ENCODE measurements around the gene INPP4B. TPM values are rescaled to one million over a fixed set of nuclear protein-coding genes. Genes with fewer than 3 reads are reported as not detected.

The INPP4B gene
- total RNA-seq, 1 experiment from 2014 or later, result 53.7 TPM

DNA sequence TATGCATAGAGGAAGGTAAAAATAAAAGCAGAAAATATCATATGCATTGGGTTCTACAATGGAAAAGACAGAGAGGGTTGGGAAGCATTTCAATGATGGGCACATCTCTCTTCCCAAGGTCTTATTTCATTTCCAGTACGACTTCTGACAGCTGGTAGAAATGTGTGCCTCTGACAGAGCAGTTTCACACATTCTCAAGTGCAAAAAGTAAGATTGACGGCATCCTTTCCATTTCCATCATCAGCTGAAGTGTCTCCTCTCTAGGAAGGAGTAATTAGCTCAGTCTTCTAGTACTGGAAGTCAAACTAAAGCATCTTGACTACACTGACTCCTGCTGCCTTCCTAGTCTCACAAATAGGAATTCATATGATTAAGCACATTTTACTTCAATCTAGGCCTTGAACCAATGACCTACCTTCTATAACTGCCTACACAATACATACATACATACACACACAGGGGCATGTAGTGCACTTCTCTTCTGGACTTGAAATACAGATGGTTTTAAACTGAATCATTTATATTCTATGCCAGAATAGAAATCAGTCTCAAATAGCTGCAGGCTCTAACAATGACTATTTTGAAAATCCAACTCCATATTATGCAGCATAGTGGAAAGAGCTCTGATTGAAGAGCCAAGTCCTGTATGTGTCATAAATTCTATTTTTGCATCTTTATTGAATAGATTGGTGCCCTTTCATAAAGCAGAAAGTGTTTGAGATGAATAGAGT lies 473.4 kb downstream of the INPP4B start:
- no TSS peak for BruUV-seq (replicated peaks)
- intact Hi-C loops (cut with micrococcal nuclease; ENCODE audit: unreplicated experiment), result no loop called here
- no peak overlapping the region for H3K27ac ChIP-seq

DNA sequence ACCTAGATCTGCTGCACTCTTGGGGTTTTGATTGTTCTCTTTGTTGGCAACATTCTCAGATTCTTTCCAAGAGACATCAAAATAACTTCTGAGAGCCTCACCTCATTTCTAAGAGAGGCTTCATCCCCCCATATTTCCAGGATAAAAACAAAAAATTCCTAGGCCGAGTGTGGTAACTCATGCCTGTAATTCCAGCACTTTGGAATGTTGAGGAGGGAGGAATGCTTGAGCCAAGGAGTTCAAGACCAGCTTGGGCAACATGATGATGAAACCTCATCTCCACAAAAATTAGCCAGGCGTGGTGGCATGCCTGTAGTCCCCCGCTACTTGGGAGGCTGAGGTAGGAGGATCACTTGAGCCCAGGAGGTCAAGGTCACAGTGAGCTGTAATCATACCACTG lies 477.0 kb downstream of the INPP4B start:
- Histone ChIP-seq H3K36me3 (ENCODE audit: low read depth) (0 out of 2 replicates have a peak, but pooled peaks cover 5% of the 10 kb centered on the region), H3K4me2 (no peak overlapping the region), H3K27me3 (ENCODE audit: insufficient read depth, low read depth) (no peaks in the 10 kb centered on the region), H3K79me2 (ENCODE audit: low read depth) (peaks cover 34% of the 10 kb centered on the region), H3K27ac (no peak overlapping the region), H4K20me1 (ENCODE audit: insufficient read depth) (no peaks in the 10 kb centered on the region), H3K9me2 (ENCODE audit: insufficient read depth) (no peaks in the 10 kb centered on the region), H3K4me3 (no peak overlapping the region), H3F3A (ENCODE audit: insufficient read depth, low read depth) (peaks cover 2% of the 10 kb centered on the region; the same call in 1 of the 2 replicates), H2AFZ (no peak overlapping the region), H3K4me1 (replicated peaks; ENCODE audit: insufficient read depth) (0 out of 2 replicates have a peak, but pooled peaks cover 5% of the 10 kb centered on the region), H3K9me3 (ENCODE audit: insufficient read depth, low read depth) (peaks cover 6% of the 10 kb centered on the region; the same call in 1 of the 2 replicates)
- no peak for TF ChIP-seq EZH2 (IDR thresholded peaks at IDR 0.05; ENCODE audit: low read depth)
- TF ChIP-seq, protein P1, sequence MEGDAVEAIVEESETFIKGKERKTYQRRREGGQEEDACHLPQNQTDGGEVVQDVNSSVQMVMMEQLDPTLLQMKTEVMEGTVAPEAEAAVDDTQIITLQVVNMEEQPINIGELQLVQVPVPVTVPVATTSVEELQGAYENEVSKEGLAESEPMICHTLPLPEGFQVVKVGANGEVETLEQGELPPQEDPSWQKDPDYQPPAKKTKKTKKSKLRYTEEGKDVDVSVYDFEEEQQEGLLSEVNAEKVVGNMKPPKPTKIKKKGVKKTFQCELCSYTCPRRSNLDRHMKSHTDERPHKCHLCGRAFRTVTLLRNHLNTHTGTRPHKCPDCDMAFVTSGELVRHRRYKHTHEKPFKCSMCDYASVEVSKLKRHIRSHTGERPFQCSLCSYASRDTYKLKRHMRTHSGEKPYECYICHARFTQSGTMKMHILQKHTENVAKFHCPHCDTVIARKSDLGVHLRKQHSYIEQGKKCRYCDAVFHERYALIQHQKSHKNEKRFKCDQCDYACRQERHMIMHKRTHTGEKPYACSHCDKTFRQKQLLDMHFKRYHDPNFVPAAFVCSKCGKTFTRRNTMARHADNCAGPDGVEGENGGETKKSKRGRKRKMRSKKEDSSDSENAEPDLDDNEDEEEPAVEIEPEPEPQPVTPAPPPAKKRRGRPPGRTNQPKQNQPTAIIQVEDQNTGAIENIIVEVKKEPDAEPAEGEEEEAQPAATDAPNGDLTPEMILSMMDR (conservative IDR thresholded peaks at IDR 0.05), result no peak
- ChIA-PET CTCF (no interaction called here), POLR2A (ENCODE audit: unreplicated experiment) (no interaction called here)
- no peak for DNase-seq
- intact Hi-C loops (cut with micrococcal nuclease; ENCODE audit: unreplicated experiment), result no loop called here
- BruUV-seq (replicated peaks), result no TSS peak

More for the DNA sequence above, 473.4 kb downstream of the INPP4B start:
- Histone ChIP-seq H3K4me1 (replicated peaks; ENCODE audit: insufficient read depth) (0 out of 2 replicates have a peak, but pooled peaks cover 5% of the 10 kb centered on the region), H3K9me3 (ENCODE audit: insufficient read depth, low read depth) (peaks cover 6% of the 10 kb centered on the region; the same call in 1 of the 2 replicates), H4K20me1 (ENCODE audit: insufficient read depth) (no peaks in the 10 kb centered on the region), H3F3A (ENCODE audit: insufficient read depth, low read depth) (peaks cover 6% of the 10 kb centered on the region; the same call in 1 of the 2 replicates), H3K9me2 (ENCODE audit: insufficient read depth) (no peaks in the 10 kb centered on the region), H3K79me2 (ENCODE audit: low read depth) (peaks cover 32% of the 10 kb centered on the region), H3K4me2 (no peak overlapping the region), H3K36me3 (ENCODE audit: low read depth) (peaks cover 8% of the 10 kb centered on the region; the same call in 1 of the 2 replicates), H3K27me3 (ENCODE audit: insufficient read depth, low read depth) (no peaks in the 10 kb centered on the region), H3K4me3 (no peak overlapping the region), H2AFZ (no peak overlapping the region)
- ChIA-PET CTCF (no interaction called here), POLR2A (ENCODE audit: unreplicated experiment) (no interaction called here)
- DNase-seq, result no peak
- no peak for TF ChIP-seq EZH2 (IDR thresholded peaks at IDR 0.05; ENCODE audit: low read depth)
- TF ChIP-seq, protein P1 (conservative IDR thresholded peaks at IDR 0.05), result no peak

DNA sequence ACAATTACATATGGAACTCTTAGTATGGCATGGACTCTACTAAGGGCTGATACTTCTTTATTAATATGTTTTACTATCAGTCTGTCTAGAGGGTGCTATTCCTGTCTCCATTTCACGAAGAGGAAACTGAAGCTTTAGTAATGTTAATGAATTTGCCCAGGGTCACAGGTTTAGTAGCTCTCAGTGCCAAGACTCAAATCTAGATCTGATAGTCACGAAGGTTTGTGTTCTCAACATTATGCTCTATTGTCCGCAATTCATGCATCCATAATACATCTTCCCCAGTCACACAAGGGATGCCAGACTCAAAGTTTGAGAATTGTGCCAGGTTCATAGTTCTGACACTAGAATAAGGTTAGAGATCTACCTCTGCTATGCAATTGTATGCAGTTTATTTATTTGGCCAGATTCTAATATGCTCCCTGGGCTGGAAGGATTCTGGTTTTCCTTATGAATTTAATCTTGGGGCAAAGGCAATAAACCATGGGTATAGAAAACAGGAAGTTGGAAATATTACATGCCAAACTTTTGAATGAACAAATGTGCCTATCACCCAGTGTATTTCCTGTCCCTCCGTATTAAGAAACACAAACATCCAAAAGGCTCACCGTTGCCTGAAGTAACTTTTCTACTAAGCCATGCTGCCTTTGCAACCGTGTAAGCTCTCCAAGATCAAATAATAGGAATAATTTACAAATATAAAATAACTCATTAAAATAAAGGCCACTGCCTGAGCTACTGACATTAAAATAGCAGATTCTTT lies 478.5 kb downstream of the INPP4B start:
- Histone ChIP-seq H3K9me2 (ENCODE audit: insufficient read depth) (no peaks in the 10 kb centered on the region), H3K4me3 (no peak overlapping the region), H3K27me3 (ENCODE audit: insufficient read depth, low read depth) (no peaks in the 10 kb centered on the region), H3K9me3 (ENCODE audit: insufficient read depth, low read depth) (peaks cover 6% of the 10 kb centered on the region; the same call in 1 of the 2 replicates), H3K27ac (no peak overlapping the region), H4K20me1 (ENCODE audit: insufficient read depth) (no peaks in the 10 kb centered on the region), H3F3A (ENCODE audit: insufficient read depth, low read depth) (no peaks in the 10 kb centered on the region), H3K4me1 (replicated peaks; ENCODE audit: insufficient read depth) (no peaks in the 10 kb centered on the region), H3K79me2 (ENCODE audit: low read depth) (peaks cover 34% of the 10 kb centered on the region), H3K4me2 (no peak overlapping the region), H3K36me3 (ENCODE audit: low read depth) (0 out of 2 replicates have a peak, but pooled peaks cover 5% of the 10 kb centered on the region), H2AFZ (no peak overlapping the region)
- CTCF ChIA-PET, result no interaction called here
- POLR2A ChIA-PET (ENCODE audit: unreplicated experiment), result no interaction called here
- intact Hi-C loops (cut with micrococcal nuclease; ENCODE audit: unreplicated experiment), result no loop called here
- no peak for DNase-seq
- BruUV-seq (replicated peaks), result no TSS peak
- TF ChIP-seq, protein P1 (conservative IDR thresholded peaks at IDR 0.05), result no peak
- TF ChIP-seq EZH2 (IDR thresholded peaks at IDR 0.05; ENCODE audit: low read depth), result no peak
